GM23248 (cell line): ENCODE measurements around the gene COMMD7.

ENCODE experiments used
- EZH2 ChIP-seq: fragments of 200-600 bp; sonication (generic); IDR thresholded peaks from 2 replicates; pipeline ENCODE4 v1.6.1; 2018; ENCODE audit warnings: antibody characterized with exemption, mild to moderate bottlenecking; ENCODE audit not compliant: insufficient read depth, poor library complexity, severe bottlenecking
- EZH2phosphoT487 ChIP-seq: fragments of 200-600 bp; sonication (generic); IDR thresholded peaks from 2 replicates; pipeline ENCODE4 v1.6.1; 2018; ENCODE audit warnings: antibody characterized with exemption, moderate library complexity, mild to moderate bottlenecking, low read depth; ENCODE audit not compliant: insufficient read depth

- TF ChIP-seq EZH2 (no peak), EZH2phosphoT487 (no peak)
Measured at GRCh38 chr20:32731882-32732266, 11.4 kb downstream of the COMMD7 start.
